Lower leg skin (tissue), 4 donors: ENCODE results near the gene PHF3. TPM values are rescaled to one million over a fixed set of nuclear protein-coding genes. Genes with fewer than 3 reads are reported as not detected.
A peak's percentile ranks its signal among the peaks of the same experiment; 100 is the strongest.

Source experiments
- DNase-seq, 2 donors: peaks; one replicate each; pipeline ENCODE4 v3.0.0-alpha.2; 2019; ENCODE audit warnings: low spot score in 2 of 2
- H3K4me3 ChIP-seq: fragments of 200-600 bp; sonication (generic); 2 replicates; pipeline ENCODE4 v1.5.1; 2017; ENCODE audit warnings: mild to moderate bottlenecking, low read depth; ENCODE audit not compliant: poor library complexity, severe bottlenecking
- CTCF ChIP-seq, 3 donors: fragments of 450-650 bp; IDR thresholded peaks; one replicate each; pipeline ENCODE4 v1.5.1; 2016; ENCODE audit warnings: antibody characterized with exemption in 3 of 3, mild to moderate bottlenecking in 3 of 3, moderate library complexity in 2 of 3
- POLR2A ChIP-seq, 2 donors: fragments of 450-650 bp; IDR thresholded peaks; one replicate each; pipeline ENCODE4 v1.6.1; 2016 to 2017; ENCODE audit warnings: antibody characterized with exemption in 2 of 2, mild to moderate bottlenecking in 1 of 2, moderate library complexity in 1 of 2
- WGBS, 2 donors: methylation state at CpG; one replicate each; pipeline ENCODE4 v1.1.5; 2018; 5-methylcytosine and 5-hydroxymethylcytosine counted together
- intact Hi-C: fragments of 100-400 bp; cut with DNase I; formaldehyde crosslinking; loops from one replicate; pipeline ENCODE4 v1.15.0; 2023; ENCODE audit warnings: low total_unique reads
- total RNA-seq, 4 donors: library from RNA; depleted of rRNA; stranded (reverse); fragments of >200 nt; gene quantifications; one replicate each; pipeline ENCODE4 v1.1.0, GENCODE V29; 2016

The PHF3 gene
- total RNA-seq, 4 donors from 2014 or later: 41.0 to 63.5 (median 55.1) TPM

GRCh38 chr6:63636518-63637021, 968 bp downstream of the PHF3 start:
- intact Hi-C loops: no loop called here
- WGBS, 2 donors: 0% methylated on average over 22 to 23 of the region's 23 CpGs
- TF ChIP-seq CTCF (IDR thresholded peaks at IDR 0.05) (no peak), POLR2A (IDR thresholded peaks at IDR 0.05) (no peak)
- H3K4me3 ChIP-seq: peak overlapping the region; percentile 98
- peak; percentile 65 to 93 for DNase-seq

GRCh38 chr6:63637865-63638445, 2.4 kb downstream of the PHF3 start:
- no peak overlapping the region for H3K4me3 ChIP-seq
- 20 to 34% methylated on average over 2 of the region's 2 CpGs for WGBS, 2 donors
- TF ChIP-seq POLR2A (IDR thresholded peaks at IDR 0.05): no peak
- TF ChIP-seq CTCF (IDR thresholded peaks at IDR 0.05): no peak
- intact Hi-C loops: no loop called here
- DNase-seq: no peak

GRCh38 chr6:63640062-63640461, 4.5 kb downstream of the PHF3 start:
- no peak overlapping the region for H3K4me3 ChIP-seq
- WGBS, 2 donors: 29 to 39% methylated on average over 2 of the region's 2 CpGs
- TF ChIP-seq CTCF (IDR thresholded peaks at IDR 0.05) (no peak), POLR2A (IDR thresholded peaks at IDR 0.05) (no peak)
- DNase-seq: no peak
- intact Hi-C loops: no loop called here

- TF ChIP-seq POLR2A (IDR thresholded peaks at IDR 0.05) (no peak), CTCF (IDR thresholded peaks at IDR 0.05) (no peak)
- DNase-seq: no peak
- intact Hi-C loops: no loop called here
- WGBS, 2 donors: 15 to 21% methylated on average over 1 of the region's 1 CpG
- H3K4me3 ChIP-seq: no peak overlapping the region
Measured at GRCh38 chr6:63643862-63644261, 8.3 kb downstream of the PHF3 start.

GRCh38 chr6:63644668-63645326, 9.2 kb downstream of the PHF3 start:
- no peak for DNase-seq
- H3K4me3 ChIP-seq: no peak overlapping the region
- TF ChIP-seq POLR2A (IDR thresholded peaks at IDR 0.05) (no peak), CTCF (IDR thresholded peaks at IDR 0.05) (no peak)
- intact Hi-C loops: no loop called here
- 40 to 43% methylated on average over 11 of the region's 11 CpGs for WGBS, 2 donors
